HG02588 (cell line): ENCODE measurements around the gene P2RX6.
"Not testable (repeated sequence)": the region's sequence is repeated elsewhere in the genome, so short reads cannot be mapped to it uniquely, and the experiment has no call there.

Source experiments
- ATAC-seq: cut with Tn5 transposase; IDR thresholded peaks from one replicate; pipeline ENCODE4 v1.9.1; 2021; ENCODE audit warnings: mild to moderate bottlenecking, moderate library complexity; ENCODE audit not compliant: unreplicated experiment

The P2RX6 gene

DNA sequence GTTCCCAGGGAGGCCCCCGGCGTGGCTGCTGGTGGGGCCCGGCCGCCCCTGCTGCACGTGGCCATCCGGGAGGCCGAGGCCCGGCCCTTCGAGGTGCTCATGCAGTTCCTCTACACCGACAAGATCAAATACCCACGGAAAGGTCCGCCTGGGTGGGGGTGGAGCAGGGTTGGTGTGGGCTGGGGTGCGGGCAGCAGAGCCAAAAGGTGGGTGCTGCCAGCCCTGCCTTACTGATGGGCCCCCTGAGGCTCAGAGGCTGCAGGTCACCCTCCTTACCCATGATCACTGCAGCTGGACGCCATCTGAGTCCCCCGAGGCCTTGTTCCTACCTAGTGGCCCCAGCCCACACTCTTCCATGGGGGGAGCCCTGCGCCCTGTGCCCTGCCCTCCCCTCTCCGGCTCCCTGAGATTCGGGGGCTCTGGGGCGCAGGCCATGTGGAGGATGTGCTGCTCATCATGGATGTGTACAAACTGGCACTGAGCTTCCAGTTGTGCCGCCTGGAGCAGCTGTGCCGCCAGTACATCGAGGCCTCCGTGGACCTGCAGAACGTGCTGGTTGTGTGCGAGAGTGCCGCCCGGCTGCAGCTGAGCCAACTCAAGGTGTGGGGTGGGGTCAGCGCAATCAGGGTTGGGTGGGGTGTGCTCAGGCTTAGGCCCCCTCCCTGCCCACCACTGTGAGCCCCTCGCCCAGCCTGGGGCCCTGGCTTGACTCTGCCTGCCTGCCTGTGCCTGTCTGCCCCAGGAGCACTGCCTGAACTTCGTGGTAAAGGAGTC is 20.6 kb upstream of the P2RX6 start:
- ATAC-seq = no peak

GRCh38 chr22:20994902-20995241 is 20.1 kb upstream of the P2RX6 start:
- no peak for ATAC-seq

- ATAC-seq = no peak
Measured at GRCh38 chr22:20995329-20996030, 19.5 kb upstream of the P2RX6 start.

- ATAC-seq = no peak
Measured at GRCh38 chr22:20996031-20996410, 18.9 kb upstream of the P2RX6 start.

DNA sequence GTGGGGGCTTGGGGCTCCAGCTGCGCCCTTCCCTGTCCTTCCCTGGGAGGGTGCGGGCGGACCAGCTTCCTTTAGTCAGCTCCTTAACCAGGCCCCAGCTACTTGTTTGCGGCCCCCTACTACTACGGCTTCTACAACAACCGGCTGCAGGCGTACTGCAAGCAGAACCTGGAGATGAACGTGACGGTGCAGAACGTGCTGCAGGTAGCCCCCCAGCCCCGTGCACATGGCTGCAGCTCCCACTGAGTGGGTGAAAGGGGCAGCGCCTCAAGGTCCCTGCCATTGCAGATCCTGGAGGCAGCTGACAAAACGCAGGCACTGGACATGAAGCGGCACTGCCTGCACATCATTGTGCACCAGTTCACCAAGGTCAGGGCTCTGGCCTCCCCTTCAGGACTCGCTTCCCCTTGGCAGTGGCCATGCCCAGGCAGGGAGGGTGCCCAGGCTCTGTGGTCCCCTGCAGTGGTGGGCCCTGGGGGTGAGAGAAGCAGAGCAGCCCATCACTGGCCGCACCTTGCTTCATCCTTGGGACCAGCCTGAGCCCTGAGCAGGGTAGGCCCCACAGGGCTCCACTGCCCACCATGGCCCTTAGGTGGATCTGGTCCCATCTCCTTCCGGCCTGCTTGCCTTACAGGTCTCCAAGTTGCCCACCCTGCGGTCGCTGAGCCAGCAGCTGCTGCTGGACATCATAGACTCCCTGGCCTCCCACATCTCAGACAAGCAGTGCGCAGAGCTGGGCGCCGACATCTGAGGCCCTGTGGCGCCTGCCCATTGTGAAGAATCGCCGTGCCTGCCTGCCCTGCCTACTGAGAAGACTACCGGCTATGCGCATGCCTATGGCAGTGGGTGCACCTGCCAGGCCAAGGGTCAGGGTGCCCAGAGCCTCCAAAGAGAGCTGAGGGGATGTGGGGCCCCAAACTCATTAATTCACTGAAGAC is 18.1 kb upstream of the P2RX6 start:
- ATAC-seq = no peak

DNA sequence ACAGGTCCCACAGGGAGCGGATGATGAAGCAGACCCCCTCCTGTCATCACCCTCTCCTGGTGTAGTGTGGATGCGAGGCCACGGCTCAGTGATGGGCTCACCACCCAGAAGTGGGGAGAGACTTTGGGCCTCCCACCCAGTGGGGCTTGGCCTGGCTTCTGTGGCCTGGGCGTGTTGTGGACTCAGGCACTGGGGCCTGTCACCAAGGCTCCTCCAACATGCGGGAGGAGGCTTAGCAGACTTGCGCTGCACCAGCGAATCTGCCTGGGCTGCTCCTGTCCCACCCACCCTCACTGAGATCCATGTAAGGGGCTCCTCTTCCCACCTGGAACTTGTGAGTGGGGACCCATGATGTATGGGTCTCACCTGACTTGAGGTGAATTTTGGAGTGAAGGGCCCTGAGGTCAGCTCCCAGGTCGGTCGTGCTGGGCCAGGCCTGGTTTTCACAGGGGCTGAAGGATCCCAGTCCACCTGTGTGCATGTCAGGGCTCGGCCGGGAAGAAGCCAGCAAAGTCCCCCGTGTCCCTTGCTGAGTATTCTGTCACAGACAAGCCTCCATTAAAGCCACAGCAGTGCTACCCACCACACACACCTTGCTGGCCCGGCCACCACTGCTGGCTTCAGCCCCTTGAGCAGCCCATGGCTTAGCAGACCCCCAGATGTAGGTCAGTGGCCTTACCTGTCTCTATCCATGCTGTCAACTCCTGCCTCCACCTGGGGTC is 17.3 kb upstream of the P2RX6 start:
- no peak for ATAC-seq

- ATAC-seq = no peak
Measured at GRCh38 chr22:20998411-20999336, 16.3 kb upstream of the P2RX6 start.

GRCh38 chr22:20999350-21000206 is 15.4 kb upstream of the P2RX6 start:
- no peak for ATAC-seq

DNA sequence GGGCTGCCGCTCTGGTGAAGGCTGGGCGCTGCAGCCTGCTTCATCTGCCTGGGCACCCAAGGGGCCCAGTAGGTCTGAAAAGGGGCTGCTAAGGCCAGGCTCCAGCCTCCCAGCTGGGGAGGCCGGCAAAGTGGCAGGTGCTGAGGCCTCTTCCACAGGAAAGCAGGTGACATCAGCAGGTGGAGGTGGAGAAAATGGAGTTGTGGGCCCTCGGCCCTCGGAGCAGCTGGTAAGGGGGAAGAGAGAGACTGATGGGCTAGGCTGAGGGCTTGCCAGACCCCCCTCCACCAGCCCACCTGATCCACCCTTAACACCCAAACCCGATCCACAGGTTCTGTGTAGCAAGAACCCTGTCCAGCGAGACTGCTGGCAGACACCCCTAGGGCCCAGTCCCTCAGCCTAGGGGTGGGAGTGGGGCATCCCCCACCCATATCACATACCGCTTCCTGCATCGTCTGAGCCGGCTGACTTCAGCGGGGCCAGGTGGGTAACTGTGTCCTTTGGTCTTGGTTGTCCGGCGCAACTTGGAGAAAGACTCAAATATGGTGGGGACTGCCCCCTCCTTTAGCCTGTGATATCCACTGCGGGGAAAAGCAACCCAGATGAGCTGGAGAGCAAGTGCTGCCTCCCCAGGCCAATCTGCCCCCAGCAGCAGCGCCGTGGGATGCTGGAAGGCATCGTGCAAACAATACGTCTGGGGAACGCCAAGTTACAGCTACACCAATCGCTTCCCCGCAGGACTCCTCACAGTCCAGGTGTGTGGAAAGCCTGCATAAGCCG is 14.6 kb upstream of the P2RX6 start:
- no peak for ATAC-seq

DNA sequence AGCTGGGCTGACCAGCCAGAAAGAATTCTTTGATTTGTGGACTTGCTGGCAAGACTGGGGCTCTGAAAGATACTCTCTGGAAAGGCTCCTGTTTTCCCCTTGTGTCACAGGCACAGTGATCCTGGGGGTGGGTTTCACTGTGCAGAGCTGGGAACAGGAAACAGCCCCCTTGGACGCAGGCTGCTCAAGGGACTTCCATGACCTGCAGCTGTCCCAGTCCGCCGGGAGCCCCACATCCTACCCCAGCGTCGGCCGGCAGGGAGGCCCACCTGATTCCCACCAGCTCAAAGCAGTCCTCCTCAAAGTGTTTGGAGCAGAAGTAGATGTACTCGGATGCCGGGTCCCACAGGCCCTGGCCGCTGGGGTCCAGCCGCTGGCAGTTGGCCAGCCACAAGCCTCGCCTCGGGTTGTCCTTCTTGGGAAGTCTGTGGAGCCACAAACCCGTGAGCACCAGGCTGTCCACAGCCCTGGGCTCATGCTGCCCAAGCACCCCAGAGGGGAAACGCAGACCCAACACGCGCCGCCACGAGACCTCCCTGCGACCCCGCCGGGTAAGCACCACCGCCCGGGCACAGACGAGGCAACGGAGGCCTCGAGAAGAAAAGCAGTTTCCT is 13.9 kb upstream of the P2RX6 start:
- ATAC-seq = no peak

GRCh38 chr22:21001601-21002325 is 13.2 kb upstream of the P2RX6 start, which contains the start of gene THAP7:
THAP7 (minus strand) TSS chr22:21002118; CDS start chr22:21001911, 207 bp downstream.
- ATAC-seq = peak; percentile 86

- no peak for ATAC-seq
Measured at GRCh38 chr22:21003782-21004181, 11.2 kb upstream of the P2RX6 start.

- ATAC-seq = not testable (repeated sequence)
Measured at GRCh38 chr22:21009208-21009607, 5.8 kb upstream of the P2RX6 start.

DNA sequence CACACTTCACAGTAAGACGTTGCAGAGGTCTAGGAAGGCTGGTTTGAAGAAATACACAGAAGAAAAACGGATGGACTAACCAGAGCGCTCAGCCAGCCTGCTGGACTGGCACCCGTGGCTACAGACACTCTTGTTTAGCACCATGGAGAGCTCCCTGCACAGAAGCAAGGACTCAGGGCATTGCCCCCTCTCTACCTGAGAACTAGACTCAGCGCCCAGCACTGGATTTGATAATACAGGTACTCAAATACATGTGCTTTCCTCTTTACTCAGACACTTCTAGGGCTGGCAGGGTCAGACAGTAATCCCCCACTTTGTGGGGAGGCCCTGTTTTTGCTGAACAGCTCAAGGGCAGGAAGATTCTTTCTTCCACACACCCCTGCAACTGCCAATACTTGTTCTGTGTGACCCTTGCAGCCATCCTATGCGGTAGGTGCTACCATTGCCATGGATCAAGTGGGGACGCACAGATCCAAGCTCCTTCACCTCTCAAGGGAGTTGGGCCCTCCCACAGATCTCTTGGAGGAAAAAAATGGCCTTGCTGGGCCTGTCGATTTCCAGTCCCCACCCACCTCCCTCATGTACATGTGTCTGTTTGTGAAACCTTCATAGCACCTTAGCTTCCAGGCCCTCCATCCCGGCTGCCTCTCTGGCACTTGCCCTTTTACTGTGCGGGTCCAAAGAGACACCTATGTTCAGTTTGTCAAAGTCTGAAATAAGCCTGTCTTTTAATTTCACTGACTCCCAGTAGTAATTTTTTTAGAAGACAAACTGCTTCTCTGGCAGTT is 5.1 kb upstream of the P2RX6 start:
- no peak for ATAC-seq

GRCh38 chr22:21010426-21011113 is 4.4 kb upstream of the P2RX6 start:
- ATAC-seq = no peak
